HG02981 (cell line): Measurements from ENCODE around the gene CD177.
"Not testable (repeated sequence)": the region's sequence is repeated elsewhere in the genome, so short reads cannot be mapped to it uniquely, and the experiment has no call there.

Experiments used
- ATAC-seq: cut with Tn5 transposase; IDR thresholded peaks from one replicate; pipeline ENCODE4 v1.9.1; 2021; ENCODE audit warnings: mild to moderate bottlenecking, moderate library complexity; ENCODE audit not compliant: unreplicated experiment

The CD177 gene

DNA sequence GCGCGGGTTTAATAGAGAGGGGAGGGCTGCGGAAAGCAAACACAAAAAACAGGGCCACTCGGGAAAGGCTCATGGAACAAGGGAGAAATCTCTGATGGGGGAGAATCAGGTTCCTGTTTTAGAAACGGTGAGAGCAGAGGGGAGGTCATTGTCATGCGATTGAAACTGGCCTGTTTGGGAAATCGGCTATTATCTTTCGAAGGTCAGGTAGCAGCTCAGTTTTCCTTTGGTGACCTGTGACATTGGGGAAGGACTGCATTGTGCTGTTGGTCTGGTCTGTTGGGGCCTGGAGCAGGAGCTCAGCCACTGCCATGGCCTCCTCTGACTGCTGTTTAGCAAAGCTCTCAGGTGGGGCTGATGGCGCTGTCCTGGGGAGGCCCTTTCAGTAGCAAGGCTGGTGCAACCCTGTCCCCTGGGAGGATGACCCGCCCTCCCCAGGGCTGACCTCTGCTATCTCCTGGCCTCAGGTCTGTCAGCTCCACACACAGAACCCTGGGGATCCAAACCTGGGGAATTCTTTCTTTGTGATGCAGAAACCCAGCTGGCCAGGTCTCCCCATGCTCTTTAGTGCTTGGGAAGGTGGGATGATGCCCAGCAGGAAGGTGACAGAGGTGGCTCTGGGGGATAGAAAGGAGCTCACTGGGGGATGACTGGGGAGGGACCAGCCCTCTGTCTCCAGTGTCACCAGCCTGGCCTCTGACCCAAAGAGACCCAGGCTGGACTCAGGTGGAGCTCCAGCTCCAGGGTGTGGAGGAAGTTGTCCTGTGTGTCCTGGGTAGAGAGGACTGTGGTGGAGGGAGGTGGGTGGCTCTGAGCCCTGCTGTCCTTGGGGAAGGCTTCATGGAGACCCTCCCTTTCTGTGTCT is 21.2 kb upstream of the CD177 start:
- no peak for ATAC-seq

DNA sequence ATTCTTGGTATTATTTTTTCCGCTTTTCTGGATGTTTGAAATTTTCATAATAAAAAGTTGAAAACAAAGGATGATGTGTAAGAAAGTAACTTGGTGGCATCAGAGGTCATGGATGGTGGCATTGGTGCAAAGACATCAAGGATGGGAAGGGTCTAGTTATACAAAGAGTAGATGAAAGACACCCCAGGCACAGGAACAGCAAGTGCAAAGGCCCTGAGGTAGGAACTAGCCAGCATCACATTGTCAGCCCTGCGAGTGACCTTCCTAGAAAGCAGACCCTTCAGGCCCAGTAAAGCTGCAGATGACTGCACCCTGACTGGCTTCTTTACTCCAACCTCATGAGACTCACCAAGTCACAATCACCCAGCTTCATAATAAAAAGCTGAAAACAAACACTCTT is 17.0 kb upstream of the CD177 start:
- ATAC-seq, result not testable (repeated sequence)

DNA sequence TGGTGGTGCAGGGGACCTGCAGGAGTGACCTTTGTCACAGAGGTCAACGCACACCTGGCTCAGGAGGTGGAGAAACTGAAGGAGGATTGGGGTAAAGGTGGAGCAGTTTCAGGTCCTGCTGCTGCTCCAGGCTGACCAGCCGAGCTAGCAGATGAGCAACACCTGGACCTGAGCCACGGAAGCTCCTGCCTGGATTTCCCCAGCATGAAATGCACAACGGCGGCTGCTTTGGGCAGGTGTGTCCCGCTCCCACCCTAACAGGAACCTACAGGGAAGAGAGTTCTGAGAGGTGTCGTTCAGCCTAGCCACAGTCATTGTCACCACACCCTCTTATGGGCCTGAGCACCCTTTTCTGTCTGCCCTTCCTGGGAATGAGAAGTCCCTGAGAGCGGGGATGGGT is 15.7 kb upstream of the CD177 start:
- ATAC-seq, result no peak

DNA sequence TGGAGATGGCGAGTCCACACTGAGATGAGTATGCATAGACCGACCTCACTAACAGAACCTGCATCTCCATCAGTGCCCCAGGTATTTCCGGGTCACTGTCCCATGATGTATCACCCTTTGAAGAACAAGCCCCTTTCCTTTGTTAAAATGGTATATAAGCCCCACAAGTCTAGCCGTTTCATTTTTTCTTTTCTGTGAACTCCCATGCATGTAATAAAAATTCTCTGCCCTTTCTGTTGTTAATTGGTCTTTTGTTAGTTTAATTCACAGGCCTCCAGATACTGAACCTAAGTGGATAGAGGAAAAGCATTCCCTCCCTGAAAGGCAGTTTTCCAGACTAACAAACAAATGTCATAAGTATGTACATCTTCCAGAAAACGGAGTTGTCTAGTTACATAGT is 15.0 kb upstream of the CD177 start:
- no peak for ATAC-seq

DNA sequence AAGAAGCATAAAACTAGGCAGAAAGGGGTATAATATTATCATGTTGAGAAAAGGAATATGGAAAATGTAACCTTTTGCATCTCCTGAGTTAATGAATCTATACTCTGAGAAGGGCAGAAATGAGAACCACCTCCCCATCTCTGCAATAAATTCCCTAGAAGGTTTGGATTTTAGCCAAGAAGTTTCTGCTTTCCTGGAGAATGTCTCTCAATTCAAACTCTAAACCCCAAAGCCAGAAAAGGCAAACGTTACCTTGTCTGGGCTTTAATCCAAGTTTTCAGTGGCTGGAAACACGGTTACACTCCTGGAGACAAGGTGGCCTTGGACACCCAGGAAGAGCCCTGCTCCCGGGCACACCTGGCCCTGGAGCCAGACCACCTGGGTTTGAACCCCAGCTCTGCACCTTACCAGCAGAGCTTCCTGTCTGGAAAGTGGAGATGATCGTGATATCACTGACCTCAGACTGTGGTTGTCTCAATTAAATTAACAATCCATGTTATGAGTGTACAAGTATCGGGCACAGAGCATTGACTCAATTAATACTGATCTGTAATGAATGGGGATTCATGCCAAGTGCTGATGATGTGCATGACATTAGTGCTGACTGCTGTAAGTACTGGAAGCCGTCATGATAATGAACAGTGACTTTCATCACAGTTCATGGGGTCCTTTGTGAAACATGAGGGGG is 14.1 kb upstream of the CD177 start:
- not testable (repeated sequence) for ATAC-seq

DNA sequence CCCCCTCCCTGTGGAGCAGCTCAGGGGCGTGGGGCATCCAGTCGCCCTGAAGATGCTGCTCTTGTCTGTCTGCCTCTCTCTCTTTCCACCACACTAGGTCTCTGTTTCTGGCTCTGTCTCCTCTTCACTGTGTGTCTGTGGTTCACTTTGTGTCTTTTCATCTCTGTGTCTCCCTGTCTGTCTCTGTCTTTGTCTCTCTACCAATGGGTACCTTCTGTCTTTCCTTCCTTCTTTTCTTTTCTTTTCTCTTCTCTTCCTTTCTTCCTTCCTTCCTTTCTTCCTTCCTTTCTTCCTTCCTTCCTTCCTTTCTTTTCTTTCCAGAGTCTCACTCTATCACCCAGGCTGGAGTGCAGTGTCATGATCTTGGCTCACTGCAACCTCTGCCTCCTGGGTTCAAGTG is 13.4 kb upstream of the CD177 start:
- not testable (repeated sequence) for ATAC-seq

DNA sequence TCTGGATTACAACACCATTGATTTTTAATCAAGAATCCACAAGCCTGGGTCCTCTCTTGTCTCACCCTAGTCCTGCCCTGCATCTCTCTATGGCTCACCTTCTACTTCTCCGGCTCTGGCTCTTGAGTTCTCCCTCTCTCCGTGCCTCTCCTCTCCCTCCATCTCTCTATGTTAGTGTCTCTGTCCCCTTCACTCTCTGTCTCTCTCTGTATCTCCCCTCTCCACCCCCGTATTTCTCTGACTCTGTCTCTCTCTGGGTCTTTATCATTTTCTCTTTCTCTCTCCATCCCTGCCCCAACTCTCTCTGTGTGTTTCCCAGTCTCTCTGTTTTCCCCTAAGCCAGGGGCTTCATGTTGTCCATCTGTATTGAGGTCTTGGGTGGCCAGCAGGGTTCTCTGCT is 12.4 kb upstream of the CD177 start:
- ATAC-seq, result not testable (repeated sequence)

DNA sequence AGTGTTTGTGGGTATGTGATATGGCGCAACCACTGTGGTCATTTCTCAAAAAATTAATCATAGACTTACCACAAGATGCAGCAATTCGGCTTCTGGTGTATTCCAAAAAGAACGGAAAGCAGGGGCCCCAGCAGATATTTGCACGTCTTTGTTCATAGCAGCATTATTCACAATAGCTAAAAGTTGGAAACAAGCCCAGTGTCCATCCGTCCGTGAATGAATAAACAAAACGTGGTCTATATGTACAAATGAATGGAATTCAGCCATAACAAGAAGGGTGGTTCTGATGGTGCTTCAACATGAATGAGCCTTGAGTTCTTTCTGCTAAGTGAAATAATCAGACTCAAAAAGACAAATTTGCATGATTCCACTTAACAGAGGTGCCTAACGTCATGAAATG is 11.4 kb upstream of the CD177 start:
- ATAC-seq, result not testable (repeated sequence)

DNA sequence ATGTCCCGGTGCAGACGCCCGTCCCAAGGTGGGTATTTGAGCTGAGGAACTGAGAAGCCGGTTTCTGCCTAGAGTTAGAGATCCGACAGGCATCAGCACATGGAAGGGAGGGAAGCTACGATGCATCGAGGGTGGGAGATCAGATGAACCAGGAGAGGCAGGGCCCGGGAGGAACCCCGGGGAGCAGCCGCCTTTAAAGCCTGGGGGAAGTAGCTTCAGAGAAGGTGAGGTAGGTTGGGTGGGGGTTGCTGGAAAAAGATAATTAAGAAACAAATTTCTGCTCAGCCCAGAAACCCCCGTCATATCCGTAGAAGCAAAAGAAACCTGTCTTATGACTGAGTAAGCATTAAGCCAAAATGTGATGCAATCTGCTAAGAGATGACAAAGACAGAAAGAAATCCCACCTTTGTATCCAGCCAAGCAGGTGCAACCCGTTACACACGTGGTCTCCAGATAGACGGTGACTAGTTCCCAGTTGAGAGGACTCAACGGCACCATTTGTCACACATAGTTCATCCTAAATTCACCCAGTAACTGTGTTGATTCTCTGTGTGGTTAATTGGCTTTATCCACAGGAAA is 9.1 kb upstream of the CD177 start:
- ATAC-seq, result not testable (repeated sequence)

DNA sequence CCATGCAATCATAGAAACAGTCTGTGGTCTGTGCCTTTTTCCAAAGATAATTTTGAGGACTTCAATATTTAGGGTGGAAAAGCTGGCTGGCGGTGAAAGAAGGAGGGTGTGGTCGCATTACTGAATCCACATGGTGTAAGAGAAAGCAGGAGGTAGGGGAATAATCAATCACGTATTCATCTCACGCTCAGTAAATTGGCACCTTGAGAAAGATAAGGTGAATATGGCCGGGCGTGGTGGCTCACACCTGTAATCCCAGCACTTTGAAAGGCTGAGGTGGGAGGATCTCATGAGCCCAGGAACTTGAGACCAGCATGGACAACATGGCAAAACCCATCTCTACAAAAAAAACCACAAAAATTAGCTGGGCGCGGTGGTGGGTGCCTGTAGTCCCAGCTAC is 3.7 kb upstream of the CD177 start:
- not testable (repeated sequence) for ATAC-seq

DNA sequence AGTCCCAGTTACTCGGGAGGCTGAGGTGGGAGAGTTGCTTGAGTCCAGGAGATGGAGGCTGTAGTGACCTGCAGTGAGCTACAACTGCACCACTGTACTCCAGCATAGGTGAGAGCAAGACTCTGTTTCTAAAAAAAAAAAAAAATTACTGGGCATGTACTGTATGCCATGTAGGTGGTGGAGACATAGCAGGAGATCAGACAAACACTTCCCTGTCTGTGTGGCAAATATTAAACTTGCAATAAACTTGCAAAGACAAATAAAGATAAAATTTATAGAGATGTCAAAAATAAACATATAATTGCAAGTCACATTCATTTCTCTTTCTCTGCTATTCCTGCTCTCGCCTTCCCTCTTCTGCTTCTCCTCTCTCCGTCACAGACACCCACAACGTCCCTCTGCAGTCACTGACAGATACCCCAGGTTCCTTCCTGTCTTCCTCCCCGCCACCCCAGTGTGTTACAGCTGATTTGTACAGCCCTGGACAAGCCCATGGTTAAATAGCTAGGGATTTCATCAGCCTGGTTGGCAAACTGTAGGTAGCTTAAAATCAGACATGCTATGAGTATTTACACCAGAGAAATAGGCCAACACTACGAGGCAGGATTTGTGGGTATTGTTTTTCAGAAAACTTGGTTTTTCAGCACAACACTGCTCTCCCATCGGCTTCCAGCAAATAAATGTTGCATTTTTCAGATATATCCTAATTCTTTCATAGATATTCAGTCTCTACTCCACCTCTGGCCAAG is 1.3 kb upstream of the CD177 start:
- ATAC-seq, result no peak

DNA sequence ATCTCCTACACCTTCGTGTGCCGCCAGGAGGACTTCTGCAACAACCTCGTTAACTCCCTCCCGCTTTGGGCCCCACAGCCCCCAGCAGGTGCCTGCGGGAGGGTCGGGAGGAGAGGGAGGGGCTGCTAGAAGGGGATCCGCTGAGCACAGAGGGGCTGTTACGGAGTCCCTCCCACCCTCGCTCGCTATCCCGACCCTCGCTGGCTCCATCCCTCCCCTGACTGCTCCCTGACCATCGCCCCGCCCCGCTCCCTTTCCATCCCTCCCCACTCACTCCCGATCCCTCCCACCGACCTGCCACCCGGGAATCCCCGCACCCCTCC is 780 bp downstream of the CD177 start:
- no peak for ATAC-seq

DNA sequence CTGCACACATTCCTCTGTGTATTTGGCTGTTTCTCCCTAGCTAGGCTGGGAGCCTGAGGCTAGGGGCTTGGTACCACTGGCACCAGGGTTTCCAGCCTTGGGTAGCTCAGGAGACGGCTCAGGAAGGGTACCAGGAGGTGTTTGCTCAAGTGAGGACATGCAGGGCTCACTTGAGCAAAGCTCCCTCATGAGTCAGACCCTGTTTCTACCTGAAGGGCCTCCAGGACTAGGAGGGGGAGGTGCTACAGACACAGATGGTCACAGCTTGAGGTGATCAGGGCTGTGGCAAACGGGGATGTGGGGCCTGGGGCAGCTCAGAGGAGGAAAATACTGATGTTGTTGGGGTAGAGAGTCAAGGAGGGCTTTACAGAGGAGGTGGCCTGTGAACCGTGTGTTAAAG is 3.3 kb downstream of the CD177 start:
- ATAC-seq, result not testable (repeated sequence)

DNA sequence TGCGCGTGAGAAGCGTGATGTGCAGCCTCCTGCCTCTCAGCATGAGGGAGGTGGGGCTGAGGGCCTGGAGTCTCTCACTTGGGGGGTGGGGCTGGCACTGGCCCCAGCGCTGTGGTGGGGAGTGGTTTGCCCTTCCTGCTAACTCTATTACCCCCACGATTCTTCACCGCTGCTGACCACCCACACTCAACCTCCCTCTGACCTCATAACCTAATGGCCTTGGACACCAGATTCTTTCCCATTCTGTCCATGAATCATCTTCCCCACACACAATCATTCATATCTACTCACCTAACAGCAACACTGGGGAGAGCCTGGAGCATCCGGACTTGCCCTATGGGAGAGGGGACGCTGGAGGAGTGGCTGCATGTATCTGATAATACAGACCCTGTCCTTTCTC is 8.7 kb downstream of the CD177 start:
- no peak for ATAC-seq

DNA sequence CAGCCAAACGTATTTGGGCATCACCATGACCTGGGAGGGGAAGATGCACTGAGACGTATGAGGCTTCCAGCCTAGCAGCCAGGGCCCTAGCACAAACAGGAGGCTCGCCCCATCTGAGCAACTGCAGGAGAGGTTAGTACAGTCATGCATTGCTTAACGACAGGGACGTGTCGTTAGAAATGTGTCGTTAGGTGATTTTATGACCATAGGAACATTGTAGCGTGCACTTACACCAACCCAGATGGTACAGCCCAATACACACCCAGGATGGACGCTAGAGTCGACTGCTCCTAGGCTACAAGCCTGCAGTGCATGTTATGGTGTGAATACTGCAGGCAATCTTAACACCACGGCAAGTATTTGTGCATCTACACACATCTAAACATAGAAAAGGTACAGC is 9.3 kb downstream of the CD177 start:
- ATAC-seq, result no peak

DNA sequence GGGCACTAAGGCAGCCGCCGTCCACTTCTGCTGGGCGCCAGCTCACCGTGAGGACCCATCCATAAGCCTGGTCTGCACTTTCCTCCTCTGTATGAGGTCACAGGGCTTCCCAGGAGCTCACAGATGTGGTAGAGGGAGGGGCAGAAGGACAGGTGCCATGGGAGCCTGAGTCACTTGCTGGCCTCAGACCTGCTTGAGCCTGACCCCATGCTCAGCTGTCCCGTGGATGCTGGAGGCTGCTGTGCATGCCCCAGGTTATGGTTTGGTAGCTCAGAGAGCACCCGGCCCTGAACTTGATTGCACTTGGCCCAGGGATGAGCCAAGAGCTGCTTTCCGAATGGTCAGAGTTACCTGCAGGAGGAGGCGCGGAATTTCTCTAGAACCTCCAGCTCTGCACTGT is 12.2 kb downstream of the CD177 start:
- not testable (repeated sequence) for ATAC-seq

DNA sequence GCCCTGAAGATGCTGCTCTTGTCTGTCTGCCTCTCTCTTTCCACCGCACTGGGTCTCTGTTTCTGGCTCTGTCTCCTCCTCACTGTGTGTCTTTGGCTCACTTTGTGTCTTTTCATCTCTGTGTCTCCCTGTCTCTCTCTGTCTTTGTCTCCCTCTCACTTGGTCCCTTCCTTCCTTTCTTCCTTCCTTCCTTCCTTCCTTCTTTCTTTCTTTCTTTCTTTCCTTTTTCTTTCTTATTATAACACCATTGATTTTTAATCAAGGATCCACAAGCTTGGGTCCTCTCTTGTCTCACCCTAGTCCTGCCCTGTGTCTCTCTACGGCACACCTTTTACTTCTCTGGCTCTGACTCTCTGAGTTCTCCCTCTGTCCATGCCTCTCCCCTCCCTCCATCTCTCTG is 14.3 kb downstream of the CD177 start:
- no peak for ATAC-seq

DNA sequence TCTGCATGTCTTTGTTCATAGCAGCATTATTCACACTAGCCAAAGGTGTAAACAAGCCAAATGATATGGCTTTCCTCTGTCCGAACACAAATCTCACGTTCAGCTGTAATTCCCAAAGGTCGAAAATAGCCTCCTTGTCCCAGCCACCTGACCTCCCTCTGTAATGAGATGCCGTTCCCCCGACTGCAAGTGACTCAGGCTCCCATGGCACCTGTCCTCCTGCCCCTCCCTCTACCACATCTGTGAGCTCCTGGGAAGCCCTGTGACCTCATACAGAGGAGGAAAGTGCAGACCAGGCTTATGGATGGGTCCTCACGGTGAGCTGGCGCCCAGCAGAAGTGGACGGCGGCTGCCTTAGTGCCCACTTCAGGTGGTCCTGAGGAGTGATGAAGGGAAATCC is 15.4 kb downstream of the CD177 start:
- not testable (repeated sequence) for ATAC-seq

DNA sequence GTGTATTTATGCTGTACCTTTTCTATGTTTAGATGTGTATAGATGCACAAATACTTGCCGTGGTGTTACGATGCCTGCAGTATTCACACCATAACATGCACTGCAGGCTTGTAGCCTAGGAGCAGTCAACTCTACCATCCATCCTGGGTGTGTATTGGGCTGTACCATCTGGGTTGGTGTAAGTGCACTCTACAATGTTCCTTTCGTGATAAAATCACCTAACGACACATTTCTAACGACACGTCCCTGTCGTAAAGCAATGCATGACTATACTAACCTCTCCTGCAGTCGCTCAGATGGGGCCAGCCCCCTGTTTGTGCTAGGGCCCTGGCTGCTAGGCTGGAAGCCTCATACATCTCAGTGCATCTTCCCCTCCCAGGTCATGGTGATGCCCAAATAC is 18.4 kb downstream of the CD177 start:
- no peak for ATAC-seq

DNA sequence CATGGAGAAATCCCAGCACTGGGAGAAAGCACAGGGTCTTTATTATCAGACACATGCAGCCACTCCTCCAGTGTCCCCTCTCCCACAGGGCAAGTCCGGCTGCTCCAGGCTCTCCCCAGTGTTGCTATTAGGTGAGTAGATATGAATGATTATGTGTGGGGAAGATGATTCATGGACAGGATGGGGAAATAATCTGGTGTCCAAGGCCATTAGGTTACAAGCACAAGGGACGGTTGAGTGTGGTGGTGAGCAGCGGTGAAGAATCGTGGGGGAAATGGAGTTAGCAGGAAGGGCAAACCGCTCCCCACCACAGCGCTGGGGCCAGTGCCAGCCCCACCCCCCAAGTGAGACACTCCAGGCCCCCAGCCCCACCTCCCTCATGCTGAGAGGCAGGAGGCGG is 19.0 kb downstream of the CD177 start:
- no peak for ATAC-seq

DNA sequence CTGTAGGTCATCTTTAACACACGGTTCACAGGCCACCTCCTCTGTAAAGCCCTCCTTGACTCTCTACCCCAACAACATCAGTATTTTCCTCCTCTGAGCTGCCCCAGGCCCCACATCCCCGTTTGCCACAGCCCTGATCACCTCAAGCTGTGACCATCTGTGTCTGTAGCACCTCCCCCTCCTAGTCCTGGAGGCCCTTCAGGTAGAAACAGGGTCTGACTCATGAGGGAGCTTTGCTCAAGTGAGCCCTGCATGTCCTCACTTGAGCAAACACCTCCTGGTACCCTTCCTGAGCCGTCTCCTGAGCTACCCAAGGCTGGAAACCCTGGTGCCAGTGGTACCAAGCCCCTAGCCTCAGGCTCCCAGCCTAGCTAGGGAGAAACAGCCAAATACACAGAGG is 24.1 kb downstream of the CD177 start:
- not testable (repeated sequence) for ATAC-seq
